Measurements from ENCODE around the gene RBBP8NL. TPM values are rescaled to one million over a fixed set of nuclear protein-coding genes. Genes with fewer than 3 reads are reported as not detected.
A peak's percentile ranks its signal among the peaks of the same experiment; 100 is the strongest.

RBBP8NL gene
- total RNA-seq, 1 experiment from 2014 or later = 39.2 TPM

GRCh38 chr20:62387933-62388635 is 39.3 kb downstream of the RBBP8NL start:
- POLR2A ChIA-PET = interaction anchor here (0.9 to 3.0 kb wide), 2 partner anchors 21 to 32 kb away, joined by 3 to 43 read pairs; partner anchors contain the start of gene LAMA5
- H3K4me1 Mint-ChIP-seq (ENCODE audit: low read depth, unreplicated experiment) = peaks cover 28% of the 10 kb centered on the region
- no TSS peak for BruUV-seq (replicated peaks)

GRCh38 chr20:62387219-62387913 is 40.0 kb downstream of the RBBP8NL start:
- CTCF ChIA-PET = interaction anchor here (0.6 to 1.8 kb wide), 8 partner anchors 12 to 1256 kb away, joined by 3 to 10 read pairs (median 5); partner anchors contain the start of gene ADRM1

More at GRCh38 chr20:62387933-62388635, 39.3 kb downstream of the RBBP8NL start:
- Mint-ChIP-seq H3K9me3 (ENCODE audit: unreplicated experiment) (no peaks in the 10 kb centered on the region), H3K27ac (ENCODE audit: unreplicated experiment) (peak overlapping the region; percentile 95), H3K4me3 (ENCODE audit: unreplicated experiment) (peak overlapping the region; percentile 99), H3K27me3 (ENCODE audit: insufficient read depth, unreplicated experiment) (no peaks in the 10 kb centered on the region), H3K36me3 (ENCODE audit: insufficient read depth, unreplicated experiment) (peaks cover 78% of the 10 kb centered on the region)
- Histone ChIP-seq H3K9me3 (no peaks in the 10 kb centered on the region), H3K4me1 (peaks cover 13% of the 10 kb centered on the region), H3K36me3 (ENCODE audit: control insufficient read depth, insufficient read depth, low read length) (peaks cover 16% of the 10 kb centered on the region), H3K4me3 (ENCODE audit: low read depth, low read length) (peak overlapping the region; percentile 68), H3K27me3 (replicated peaks; ENCODE audit: control insufficient read depth, insufficient read depth, low read length) (no peaks in the 10 kb centered on the region)
- DNase-seq = no peak
- intact Hi-C loops (cut with micrococcal nuclease; ENCODE audit: unreplicated experiment) = loop anchor here (1.0 kb wide), 1 partner anchor 17 kb away; no protein-coding TSS in a partner anchor
- CTCF ChIA-PET = interaction anchor here (1.0 to 1.3 kb wide), 2 partner anchors 17 to 228 kb away, joined by 4 read pairs; no protein-coding TSS in a partner anchor
- no peak for TF ChIP-seq CTCF (IDR thresholded peaks at IDR 0.05; ENCODE audit: insufficient read depth in 1 of 2, low read depth in 1 of 2, low read length in 1 of 2, severe bottlenecking in 1 of 2, unreplicated experiment in 1 of 2)

More at GRCh38 chr20:62387219-62387913, 40.0 kb downstream of the RBBP8NL start:
- Mint-ChIP-seq H3K4me3 (ENCODE audit: unreplicated experiment) (peak overlapping the region; percentile 99), H3K4me1 (ENCODE audit: low read depth, unreplicated experiment) (peaks cover 33% of the 10 kb centered on the region), H3K9me3 (ENCODE audit: unreplicated experiment) (peaks cover 2% of the 10 kb centered on the region), H3K36me3 (ENCODE audit: insufficient read depth, unreplicated experiment) (peaks cover 78% of the 10 kb centered on the region), H3K27ac (ENCODE audit: unreplicated experiment) (peak overlapping the region; percentile 95), H3K27me3 (ENCODE audit: insufficient read depth, unreplicated experiment) (no peaks in the 10 kb centered on the region)
- DNase-seq = no peak
- Histone ChIP-seq H3K9me3 (no peaks in the 10 kb centered on the region), H3K36me3 (ENCODE audit: control insufficient read depth, insufficient read depth, low read length) (peaks cover 16% of the 10 kb centered on the region), H3K4me1 (peaks cover 16% of the 10 kb centered on the region), H3K4me3 (ENCODE audit: low read depth, low read length) (peak overlapping the region; percentile 68), H3K27me3 (replicated peaks; ENCODE audit: control insufficient read depth, insufficient read depth, low read length) (no peaks in the 10 kb centered on the region)
- intact Hi-C loops (cut with micrococcal nuclease; ENCODE audit: unreplicated experiment) = loop anchor here (1.0 kb wide), 1 partner anchor 18 kb away; no protein-coding TSS in a partner anchor
- BruUV-seq (replicated peaks) = no TSS peak
- TF ChIP-seq CTCF (IDR thresholded peaks at IDR 0.05; ENCODE audit: insufficient read depth in 1 of 2, low read depth in 1 of 2, low read length in 1 of 2, severe bottlenecking in 1 of 2, unreplicated experiment in 1 of 2) = no peak
- POLR2A ChIA-PET = interaction anchor here (0.6 to 3.0 kb wide), 14 partner anchors 7 to 265 kb away, joined by 3 to 43 read pairs (median 6); partner anchors contain the start of genes ADRM1, LAMA5 and LSM14B
